Stimulated activated CD4-positive, alpha-beta T cell treated with anti-CD3 and anti-CD28 coated beads, TNF-alpha, amount 100 ng/mL, for 4 hours (primary cell): ENCODE measurements around the gene BANP.
"Not testable (repeated sequence)": the region's sequence is repeated elsewhere in the genome, so short reads cannot be mapped to it uniquely, and the experiment has no call there.

Experiments used
- DNase-seq, 3 experiments: peaks; one replicate each; pipeline ENCODE4 v3.0.0-alpha.2; 2020; ENCODE audit warnings: low read depth in 3 of 3

BANP gene

DNA sequence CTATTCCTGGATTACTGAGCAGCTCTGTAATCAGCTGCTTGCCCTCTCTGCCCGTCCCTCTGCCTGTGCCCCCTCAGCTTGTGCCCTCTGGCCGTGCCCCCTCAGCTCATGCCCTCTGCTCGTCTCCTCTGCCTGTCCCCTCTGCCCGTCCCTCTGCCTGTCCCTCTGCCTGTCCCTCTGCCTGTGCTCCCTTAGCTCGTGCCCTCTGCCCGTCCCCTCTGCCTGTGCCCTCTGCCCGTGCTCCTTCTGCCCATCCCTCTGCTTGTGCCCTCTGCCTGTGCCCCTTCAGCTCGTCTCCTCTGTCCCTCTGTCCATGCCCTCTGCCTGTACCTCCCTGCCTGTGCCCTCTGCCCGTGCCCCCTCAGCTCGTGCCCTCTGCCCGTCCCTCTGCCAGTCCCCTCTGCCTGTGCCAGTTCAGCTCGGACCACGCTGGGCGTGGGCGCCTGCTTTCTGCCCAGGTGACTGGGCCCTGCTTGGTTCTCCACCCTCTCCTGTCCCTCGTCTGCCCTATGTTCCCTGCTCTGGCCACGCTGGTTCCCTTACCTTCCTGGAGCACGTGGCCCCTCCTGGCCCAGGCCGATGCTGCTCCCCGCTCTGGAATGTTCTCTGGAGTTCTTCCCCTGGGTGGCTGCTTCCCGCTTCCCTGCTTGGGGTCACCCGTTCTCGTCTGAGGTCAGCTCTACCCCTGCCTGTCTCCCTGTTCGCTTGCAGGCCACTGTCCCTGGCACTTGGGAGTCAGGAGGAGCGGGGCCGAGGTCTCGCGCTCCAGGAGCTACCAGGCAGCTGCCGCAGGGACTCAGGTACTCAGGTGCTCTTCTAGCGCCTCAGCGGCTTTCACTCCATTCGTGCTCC, 63.9 kb downstream of the BANP start:
- DNase-seq: no peak

DNA sequence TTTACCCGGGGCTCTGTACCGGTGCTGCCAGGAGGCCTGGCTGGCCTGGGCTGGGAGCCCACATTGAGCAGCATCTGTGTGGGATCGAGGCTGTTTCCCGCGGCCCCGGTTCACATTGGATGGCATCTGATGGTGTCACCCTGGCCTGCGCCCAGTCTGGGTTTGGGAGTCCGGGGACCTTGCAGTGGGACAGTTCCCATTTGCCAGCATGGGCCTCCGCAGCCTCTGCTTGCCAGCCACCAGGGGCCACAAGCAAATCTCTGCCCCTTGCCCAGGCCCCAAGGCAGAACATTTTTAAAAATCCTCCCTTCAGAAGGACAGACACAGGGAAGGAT, 64.5 kb downstream of the BANP start:
- no peak for DNase-seq

DNA sequence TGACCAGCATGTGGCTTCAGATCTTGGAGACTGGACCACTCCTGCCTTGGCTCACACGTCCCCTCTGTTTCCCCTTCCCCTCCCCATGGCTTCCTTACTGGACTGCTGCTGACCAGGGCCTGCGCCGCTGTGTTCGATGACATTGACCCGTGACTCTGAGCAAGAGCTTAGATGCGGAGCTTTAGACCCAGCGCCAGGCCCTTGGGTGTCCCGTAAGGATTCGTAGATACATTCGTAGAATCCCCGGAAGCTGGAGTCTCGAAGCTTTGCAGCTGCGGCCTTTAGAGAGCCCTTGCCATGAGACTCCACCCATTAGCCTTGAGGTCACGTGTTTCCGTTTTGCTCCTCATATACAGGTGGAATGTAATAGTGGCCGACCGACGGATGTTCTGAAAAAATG, 65.2 kb downstream of the BANP start:
- DNase-seq: not testable (repeated sequence)

DNA sequence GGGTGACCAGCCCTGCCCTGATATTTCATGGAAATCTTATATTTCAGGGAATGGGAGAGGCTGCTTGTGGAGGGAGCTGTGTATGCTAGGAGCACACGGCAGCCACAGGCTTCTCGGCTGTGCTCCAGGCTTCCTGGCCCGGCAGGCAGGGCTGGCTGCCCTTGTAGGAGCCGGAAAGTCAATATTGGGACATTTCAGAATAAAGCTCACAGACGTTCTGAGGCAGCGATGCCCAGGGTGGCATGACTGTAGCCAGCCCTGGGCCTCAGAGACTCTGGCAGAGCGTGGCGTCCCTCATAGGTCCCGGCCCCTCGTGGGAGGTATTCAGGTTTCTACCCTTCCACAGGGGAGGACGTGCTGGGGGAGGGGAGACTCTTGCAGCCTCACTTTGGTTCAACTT, 65.7 kb downstream of the BANP start:
- no peak for DNase-seq

DNA sequence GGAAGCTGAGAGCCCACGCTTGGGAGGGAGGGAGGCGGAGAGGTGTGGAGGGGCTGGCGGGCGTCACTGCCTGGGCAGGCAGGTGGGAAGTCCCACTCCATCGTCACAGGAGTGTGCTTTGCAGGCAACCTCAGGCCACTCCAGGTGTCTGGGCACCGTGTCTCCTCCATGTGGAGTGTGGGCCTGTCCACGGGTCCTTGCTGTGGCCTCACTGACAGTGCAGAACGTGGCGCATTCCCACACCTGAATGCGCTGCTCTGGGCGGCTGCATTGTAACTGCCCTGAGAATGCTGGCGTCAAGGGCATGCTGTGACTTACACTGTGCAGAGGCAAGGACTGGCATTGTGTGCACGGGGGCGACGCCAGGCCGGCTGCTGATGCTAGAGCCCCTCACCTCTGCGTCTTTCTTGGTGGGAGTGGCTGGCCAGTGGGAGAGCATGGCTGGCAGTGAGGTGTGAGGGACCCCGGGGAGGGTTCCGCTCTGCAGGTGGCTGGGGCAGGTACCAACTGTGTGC, 66.4 kb downstream of the BANP start:
- DNase-seq: no peak

DNA sequence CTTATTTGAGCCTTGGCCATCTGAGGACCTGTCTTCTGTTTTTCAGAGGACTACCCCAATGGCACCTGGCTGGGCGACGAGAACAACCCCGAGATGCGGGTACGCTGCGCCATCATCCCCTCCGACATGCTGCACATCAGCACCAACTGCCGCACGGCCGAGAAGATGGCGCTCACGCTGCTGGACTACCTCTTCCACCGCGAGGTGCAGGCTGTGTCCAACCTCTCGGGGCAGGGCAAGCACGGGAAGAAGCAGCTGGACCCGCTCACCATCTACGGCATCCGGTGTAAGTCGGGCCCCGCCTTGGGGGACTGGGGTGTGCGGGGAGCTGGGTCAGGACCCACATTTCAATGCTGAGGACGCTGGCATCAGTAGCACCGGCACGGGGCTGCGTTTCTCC, 67.1 kb downstream of the BANP start:
- DNase-seq: not testable (repeated sequence)

DNA sequence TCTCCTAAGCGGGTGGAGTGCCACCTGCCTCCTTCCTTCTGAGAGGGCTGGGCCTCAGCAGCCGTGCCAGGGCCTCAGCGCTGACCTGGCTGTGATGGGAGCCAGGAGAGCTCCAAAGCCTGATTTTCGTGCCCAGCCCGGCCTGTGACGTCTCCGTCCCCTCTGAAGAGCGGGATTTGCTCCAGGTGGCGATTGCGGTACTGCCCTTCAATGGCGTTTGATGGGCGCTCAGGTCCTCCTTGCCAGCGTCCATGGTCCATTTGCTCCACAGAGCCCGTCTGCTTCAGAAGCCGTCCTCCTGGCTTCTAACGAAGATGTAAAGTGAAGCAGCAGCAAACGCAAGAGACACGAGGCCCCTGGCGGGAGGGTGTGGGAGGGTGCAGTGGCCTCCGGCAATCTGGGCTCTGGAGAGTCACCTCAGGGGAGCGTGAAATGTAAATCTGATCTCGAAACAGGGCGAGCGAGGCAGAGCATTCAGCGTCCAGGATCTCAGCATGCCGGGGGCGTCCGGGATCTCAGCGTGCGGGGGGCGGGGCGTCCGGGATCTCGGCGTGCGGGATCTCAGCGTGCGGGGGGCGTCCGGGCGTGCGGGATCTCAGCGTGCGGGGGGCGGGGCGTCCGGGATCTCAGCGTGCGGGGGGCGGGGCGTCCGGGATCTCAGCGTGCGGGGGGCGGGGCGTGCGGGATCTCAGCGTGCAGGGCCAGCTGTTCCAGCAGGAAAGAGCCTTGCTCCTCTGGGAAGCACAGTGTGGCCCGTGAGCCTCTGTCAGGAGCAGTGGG, 68.0 kb downstream of the BANP start:
- DNase-seq: not testable (repeated sequence)

DNA sequence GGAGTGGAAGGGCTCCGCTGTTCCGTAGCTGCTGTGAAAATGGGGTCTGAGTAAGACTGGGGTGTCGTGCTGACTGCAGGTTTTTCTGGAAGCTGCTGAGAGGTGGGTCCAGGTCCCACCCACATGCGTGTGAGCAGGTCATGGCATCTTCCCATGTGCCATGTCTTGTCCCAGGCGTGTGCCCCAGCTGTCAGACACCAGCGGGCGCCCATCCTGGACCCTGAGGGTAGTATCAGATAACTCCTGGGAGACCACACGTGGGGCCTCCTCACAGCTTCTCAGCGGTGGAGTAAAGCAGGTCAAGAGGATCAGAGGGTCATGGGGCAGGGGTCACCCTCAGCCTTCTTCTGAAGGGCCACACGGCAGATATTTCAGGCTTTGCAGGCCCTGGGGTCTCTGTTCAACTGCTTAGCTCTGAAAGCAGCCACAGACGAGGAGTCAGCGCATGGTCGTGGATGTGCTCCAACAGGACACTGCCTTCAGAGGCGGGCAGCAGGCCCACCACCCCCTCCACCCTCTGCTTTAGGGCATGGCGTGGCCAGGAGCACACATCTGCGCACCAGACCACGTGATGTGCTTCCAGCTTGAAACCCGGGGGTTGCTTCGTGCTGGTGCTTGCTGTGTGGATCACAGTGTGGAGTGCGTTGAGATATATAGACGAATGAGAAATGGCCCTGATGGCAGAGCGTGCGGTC, 68.7 kb downstream of the BANP start:
- DNase-seq: no peak

DNA sequence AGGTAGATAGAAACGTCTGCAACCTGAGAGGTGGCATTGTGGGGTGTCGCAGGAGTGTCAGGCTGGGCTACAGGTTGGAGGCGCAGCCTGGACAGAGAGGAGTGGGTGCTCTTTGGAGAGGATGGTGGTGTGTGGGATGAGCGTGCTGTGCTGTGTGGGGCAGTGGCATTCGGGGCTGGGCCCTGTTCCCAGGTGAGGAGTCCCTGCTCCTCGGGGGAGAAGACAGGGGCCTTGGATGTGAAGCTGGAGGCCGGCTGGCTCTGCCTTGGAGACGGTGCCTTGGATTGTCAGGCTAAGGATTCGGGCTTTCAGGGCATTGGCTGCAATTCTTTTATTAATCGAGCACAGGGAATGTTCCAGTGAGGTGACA, 69.3 kb downstream of the BANP start:
- no peak for DNase-seq

DNA sequence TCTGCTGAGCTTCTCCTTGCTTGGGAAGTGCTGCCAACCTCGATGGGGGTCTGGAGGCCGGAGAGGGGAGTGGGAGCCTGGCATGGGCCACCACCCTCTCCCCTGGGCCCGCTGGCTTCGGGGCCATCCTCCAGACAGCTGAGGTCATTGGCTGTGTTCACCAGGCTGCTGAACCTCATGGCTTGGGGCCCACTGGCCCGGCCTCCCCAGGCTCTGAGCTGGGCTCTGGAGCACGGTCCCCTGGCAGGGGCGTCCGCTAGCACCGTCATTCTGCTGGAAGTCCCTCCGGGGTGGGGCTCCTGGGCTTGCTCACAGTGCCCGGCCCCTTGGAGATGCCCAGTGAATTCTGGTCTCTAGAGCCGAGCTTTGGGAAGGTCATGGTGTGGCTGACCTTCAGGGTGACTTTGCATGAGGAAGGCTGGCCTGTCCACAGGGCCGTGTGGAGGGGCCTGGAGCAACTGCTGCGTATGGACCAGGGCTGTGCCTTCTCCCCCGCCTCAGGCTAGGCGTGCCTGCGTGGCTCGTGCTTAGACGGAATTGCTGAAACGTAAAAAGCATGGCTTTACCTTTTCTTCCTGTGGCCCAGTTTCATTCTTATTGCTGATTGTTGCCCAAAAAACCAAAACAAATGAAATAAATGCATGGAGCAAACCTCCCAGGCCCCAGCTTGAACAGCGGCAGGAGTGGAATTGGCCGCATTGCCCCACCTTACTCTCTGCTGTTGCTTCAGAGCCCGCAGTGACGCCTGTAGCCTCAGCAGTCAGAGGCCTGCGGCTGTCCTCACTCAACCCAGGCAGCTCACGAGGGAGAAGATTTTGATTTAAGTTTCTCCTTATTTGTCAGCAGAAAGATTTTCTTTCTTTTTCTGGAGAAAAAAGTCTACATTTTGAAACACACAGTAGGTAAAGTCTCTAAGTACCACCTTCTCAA, 70.1 kb downstream of the BANP start:
- not testable (repeated sequence) for DNase-seq

DNA sequence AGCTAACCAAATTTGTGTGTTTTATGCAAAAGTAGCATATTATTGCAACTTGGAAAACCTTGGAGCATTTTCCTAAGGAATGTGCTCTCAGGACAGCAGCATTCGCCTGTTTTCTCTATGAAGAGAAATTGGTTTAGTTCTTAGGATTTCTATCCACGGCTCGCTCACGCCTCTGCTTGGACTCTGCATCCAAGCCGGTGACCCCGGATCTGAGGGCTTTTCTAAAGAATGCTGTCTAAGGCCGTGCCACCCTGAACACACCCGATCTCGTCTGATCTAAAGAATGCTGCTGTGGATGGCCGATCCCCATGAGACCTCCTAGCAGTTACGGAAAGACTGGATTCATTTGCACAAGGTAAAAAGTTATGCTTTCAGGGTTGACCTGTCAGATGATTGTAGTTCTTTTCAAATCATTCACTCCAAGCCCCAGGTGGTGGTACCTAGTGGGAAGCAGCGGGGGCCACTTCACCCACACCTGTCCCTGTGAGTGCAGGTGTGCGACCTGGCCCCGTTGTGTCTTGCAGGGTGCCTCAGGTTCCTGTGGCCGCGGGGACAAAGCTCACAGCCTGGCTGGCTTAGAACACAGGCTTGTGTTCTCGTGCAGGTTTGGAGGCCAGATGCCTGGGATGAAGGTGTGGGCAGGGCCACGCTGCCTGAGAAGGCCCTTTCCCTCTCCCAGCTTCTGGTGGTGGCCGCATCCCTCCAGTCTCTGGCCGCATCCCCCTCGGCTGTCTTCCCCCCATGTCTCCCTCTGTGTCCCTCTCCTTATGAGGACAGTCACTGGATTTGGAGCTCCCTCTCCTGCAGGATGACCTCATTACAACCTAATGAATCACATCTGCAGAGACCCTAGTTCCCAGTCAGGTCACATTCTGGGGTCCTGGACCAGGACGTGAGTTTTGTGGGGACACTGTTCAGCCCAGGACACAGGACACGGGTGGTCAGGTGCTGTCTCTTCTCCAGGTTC, 71.1 kb downstream of the BANP start:
- DNase-seq: no peak

DNA sequence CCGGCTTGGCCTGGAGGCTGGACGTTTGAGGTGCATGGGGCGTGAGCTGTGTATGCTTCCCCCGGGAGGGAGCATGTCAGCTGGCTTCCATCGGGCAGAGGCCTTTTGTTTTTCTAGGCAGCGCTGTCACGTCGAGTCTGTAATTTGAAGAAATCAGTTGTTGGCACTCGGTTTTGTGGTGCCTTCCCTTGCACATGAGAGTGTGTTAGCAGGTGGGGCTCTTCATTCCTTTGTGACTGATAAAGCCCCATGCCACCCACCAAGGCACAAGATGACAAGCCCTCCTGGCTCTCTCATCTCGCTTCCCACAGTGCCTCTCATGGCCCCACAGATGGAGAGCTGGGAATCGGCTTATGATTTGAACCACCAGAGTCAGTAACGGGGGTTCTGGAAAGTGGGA, 72.1 kb downstream of the BANP start:
- no peak for DNase-seq

DNA sequence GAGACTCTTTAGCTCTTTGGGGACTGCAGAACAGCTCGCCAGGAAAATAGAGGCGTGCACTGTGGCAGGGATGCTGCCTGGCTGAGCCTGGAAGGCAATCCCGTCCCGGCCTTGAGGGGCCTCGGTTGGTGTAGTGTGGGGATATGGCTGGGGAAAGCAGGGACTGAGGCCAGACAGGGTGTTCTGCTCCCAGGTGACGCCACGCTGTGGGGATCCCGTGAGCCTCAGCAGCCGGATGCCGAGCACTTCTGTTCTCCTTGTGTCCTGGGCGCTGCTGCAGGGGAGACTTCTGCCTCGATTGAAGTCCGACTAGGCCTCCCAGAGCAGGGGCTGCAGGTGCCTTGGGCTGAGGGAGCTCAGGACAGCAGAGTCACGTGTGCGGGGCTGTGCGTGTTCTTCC, 72.6 kb downstream of the BANP start:
- no peak for DNase-seq

DNA sequence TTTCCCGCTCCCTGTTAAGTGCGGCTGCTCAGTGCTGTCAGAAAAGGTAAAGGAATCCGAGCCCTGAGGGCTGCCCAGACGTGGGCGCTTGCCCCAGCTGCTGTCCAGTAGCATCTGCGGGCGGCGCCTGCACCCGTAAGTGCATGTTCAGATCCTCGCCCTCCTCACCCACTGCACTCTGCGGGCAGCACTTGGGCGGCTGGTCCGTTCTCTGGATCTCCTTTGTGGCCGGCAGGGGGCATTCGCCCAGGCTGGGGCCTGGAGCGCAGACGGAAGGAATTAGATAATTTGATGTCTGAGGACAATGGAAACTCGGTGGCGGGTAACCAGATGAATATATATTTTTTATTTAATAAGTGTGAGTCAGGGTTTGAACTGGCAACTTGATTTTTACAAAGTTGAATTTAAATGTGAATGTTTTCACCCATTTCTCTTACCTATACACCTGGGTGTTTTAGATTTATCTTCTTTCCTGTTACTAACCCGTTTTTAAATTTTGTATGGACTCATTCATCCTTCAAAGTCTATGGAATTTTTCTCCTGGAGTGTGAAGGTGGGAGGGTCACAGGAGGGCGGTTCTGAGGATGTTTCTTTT, 73.4 kb downstream of the BANP start:
- not testable (repeated sequence) for DNase-seq

DNA sequence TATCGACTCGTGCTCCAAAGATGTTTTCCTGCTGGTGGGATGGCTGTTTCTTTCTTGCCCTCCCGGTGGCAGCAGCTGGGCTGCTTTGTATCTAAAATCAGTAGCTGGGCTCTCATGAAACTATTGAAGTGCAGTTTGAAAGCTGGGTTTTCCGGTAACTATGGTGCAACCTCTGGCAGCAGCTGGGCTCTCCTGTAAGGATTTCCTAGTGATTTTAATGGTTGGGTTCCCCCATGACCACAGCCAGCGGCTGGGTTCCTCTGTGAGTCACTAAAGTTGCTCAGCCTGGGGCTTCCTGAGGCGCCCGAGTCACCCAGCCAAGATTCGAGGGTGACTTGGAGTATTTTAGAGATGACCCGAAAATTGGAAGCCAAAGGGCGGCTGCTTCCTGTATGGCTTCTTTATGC, 73.9 kb downstream of the BANP start:
- DNase-seq: not testable (repeated sequence)

DNA sequence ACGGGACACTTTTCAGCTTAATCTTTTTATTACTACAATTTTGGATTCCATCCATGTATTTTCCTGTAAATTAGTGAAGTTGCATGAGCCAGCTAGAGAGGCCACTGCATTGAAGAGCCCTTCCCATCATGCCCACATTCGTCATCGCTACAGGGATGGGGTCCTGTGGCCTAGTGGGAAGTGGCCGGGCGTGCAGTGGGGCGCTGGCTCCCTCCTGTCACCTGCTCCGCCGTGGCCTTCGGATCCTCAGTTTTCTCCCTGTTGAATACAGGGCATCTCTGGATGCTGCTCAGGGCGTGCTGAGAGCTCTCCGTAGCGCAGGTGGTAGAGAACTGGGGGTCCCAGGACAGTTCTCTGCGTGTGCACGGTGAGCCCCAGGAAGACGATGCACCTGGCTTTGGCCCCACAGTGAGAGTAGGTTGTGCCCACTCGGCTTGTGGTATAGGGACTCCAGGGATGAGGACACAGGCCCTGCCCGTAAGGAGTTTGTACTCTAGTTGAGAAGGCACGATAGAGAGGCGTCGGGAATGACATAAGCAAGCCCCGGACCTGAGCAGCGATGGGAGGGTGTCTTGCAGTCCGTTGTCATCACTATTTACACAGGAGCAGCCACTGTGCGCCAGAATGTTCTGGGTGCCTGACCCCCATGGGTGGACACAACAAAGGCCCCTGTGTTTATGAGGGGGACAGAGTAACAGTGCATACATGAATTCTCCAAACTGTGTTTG, 74.8 kb downstream of the BANP start:
- not testable (repeated sequence) for DNase-seq

DNA sequence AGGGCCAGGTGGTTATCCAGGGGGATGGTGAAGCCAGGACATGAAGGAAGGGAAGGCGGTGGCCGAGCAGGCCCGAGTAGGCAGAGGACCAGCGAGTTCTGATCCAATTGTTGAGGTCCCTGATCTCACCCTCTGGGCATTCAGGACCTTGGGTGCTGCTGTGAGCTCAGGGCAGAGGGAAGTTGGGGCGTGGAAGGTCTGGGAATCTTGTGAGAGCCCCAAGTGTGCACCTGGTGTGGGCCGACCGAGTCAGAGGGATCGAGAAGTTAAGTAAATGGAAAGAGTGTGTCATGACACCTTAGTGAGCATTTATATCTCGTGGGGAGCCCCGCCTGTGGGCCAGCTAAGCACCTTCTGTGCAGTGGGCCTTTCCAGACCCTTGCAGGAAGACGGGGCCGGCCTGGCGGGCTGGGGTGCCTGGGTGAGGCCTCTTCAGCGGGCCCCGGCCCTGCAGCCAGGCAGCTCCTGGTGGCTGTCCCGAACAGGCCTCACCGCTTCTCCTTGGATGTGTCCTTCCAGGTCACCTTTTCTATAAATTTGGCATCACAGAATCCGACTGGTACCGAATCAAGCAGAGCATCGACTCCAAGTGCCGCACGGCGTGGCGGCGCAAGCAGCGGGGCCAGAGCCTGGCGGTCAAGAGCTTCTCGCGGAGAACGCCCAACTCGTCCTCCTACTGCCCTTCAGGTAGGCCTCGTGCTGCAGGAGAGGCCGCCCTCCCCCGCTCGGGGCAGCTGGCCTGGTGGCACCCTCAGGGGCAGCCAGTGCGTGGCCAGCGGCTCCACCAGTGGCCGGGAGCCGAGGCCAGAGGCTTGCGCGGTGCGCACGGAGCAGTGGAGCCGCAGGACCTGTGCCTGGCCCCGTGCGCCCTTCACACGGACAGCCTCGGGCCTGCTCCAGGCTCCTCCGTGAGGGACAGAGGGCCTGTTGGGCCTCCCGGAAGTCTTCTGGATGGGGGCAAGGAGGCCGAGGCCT, 76.0 kb downstream of the BANP start:
- DNase-seq: no peak
